T47D (cell line): Measurements from ENCODE around the gene SLC8A1.

Experiments
- DNase-seq, 2 experiments: peaks; one replicate each; pipeline versions ENCODE4 v3.0.0 to v3.0.0-alpha.2; 2011 to 2012; ENCODE audit warnings: low read depth in 1 of 2, low spot score in 1 of 2
- JUND ChIP-seq: IDR thresholded peaks from 2 replicates; pipeline ENCODE4 v1.6.1; 2012; ENCODE audit warnings: low read depth
- in situ Hi-C: cut with HindIII; loops from 2 replicates; pipeline ENCODE4 v1.10.0; 2016; ENCODE audit warnings: low sequenced_read_pairs, low pct_unique_long_range_greater_than_20kb

SLC8A1 gene

GRCh38 chr2:40155728-40156127 lies 296.2 kb downstream of the SLC8A1 start:
- in situ Hi-C loops: no loop called here
- TF ChIP-seq JUND: no peak
- no peak for DNase-seq

- DNase-seq: no peak
- TF ChIP-seq JUND: no peak
- in situ Hi-C loops: no loop called here
These were observed 301.6 kb downstream of the SLC8A1 start for GRCh38 chr2:40150266-40150665.

- TF ChIP-seq JUND: no peak
- in situ Hi-C loops: no loop called here
- no peak for DNase-seq
These were observed 303.6 kb downstream of the SLC8A1 start for GRCh38 chr2:40148334-40148733.

- no peak for TF ChIP-seq JUND
- DNase-seq: no peak
- in situ Hi-C loops: no loop called here
These were observed 304.5 kb downstream of the SLC8A1 start for GRCh38 chr2:40147360-40147759.

GRCh38 chr2:40144022-40144421 lies 307.9 kb downstream of the SLC8A1 start:
- no peak for DNase-seq
- in situ Hi-C loops: no loop called here
- no peak for TF ChIP-seq JUND

- no peak for DNase-seq
- in situ Hi-C loops: no loop called here
- no peak for TF ChIP-seq JUND
These were observed 313.6 kb downstream of the SLC8A1 start for GRCh38 chr2:40138314-40138713.

GRCh38 chr2:40131081-40131704 lies 320.7 kb downstream of the SLC8A1 start:
- in situ Hi-C loops: no loop called here
- no peak for TF ChIP-seq JUND
- no peak for DNase-seq

GRCh38 chr2:40130251-40130994 lies 321.5 kb downstream of the SLC8A1 start:
- TF ChIP-seq JUND: no peak
- DNase-seq: no peak
- in situ Hi-C loops: no loop called here

- in situ Hi-C loops: no loop called here
- TF ChIP-seq JUND: no peak
- DNase-seq: no peak
These were observed 322.2 kb downstream of the SLC8A1 start for GRCh38 chr2:40129725-40130124.

- no peak for DNase-seq
- in situ Hi-C loops: no loop called here
- TF ChIP-seq JUND: no peak
These were observed 323.1 kb downstream of the SLC8A1 start for GRCh38 chr2:40128796-40129195.

- no peak for TF ChIP-seq JUND
- DNase-seq: no peak
- in situ Hi-C loops: no loop called here
These were observed 323.9 kb downstream of the SLC8A1 start for GRCh38 chr2:40127890-40128557.

- in situ Hi-C loops: no loop called here
- TF ChIP-seq JUND: no peak
- no peak for DNase-seq
These were observed 324.7 kb downstream of the SLC8A1 start for GRCh38 chr2:40127146-40127545.

GRCh38 chr2:40126006-40126405 lies 325.9 kb downstream of the SLC8A1 start:
- in situ Hi-C loops: no loop called here
- no peak for TF ChIP-seq JUND
- DNase-seq: no peak

- in situ Hi-C loops: no loop called here
- DNase-seq: no peak
- TF ChIP-seq JUND: no peak
These were observed 328.1 kb downstream of the SLC8A1 start for GRCh38 chr2:40123746-40124145.
